ENCODE results near the gene HINFP.
"Not testable (repeated sequence)": the region's sequence is repeated elsewhere in the genome, so short reads cannot be mapped to it uniquely, and the experiment has no call there.

The HINFP gene

DNA sequence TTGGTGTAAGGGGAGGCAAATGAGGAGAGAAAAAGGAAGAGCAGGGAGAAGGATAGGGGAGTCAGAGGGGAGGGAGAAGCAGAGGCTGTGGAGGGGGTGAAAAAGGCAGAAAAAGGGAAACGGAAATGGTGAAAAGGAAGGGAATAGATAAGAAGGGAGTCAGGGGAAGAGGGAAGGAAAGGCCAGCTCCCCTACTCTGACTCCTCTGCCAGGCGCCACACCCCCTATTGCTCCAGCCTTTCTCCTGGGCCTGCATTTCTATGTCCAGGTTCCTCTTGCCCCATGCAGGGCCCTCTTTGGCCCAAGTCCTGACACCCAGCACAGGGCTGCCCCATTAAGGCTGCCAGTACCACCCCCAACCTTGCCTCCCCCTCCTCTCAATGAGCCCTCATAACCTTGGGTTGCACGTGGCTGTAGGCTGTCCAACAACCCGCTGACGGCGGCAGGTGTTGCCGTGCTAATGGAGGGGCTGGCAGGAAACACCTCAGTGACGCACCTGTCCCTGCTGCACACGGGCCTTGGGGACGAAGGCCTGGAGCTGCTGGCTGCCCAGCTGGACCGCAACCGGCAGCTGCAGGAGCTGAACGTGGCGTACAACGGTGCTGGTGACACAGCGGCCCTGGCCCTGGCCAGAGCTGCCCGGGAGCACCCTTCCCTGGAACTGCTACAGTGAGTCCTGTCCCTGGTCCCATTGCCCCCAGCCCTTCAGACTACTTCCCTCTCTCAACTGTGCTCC is 60.5 kb downstream of the HINFP start:
- Histone ChIP-seq H3K9ac (ENCODE audit: low read depth in 1 of 2, low read length in 2 of 2) (no peak overlapping the region), H3K4me3 (ENCODE audit: low read length in 2 of 2) (no peak overlapping the region), H3K27me3 (ENCODE audit: control insufficient read depth in 2 of 2, insufficient read depth in 2 of 2, low read length in 2 of 2) (no peaks in the 10 kb centered on the region), H3K27ac (ENCODE audit: low read depth in 2 of 2, low read length in 2 of 2) (no peak overlapping the region), H3K4me1 (ENCODE audit: control insufficient read depth in 2 of 2, insufficient read depth in 2 of 2, low read length in 2 of 2) (peaks cover 5 to 7% of the 10 kb centered on the region in 2 donors), H3K36me3 (ENCODE audit: control insufficient read depth in 2 of 2, insufficient read depth in 2 of 2, low read length in 2 of 2) (peaks cover 7 to 14% of the 10 kb centered on the region in 2 donors), H3K9me3 (ENCODE audit: control insufficient read depth in 2 of 2, low read length in 2 of 2) (no peaks in the 10 kb centered on the region)

DNA sequence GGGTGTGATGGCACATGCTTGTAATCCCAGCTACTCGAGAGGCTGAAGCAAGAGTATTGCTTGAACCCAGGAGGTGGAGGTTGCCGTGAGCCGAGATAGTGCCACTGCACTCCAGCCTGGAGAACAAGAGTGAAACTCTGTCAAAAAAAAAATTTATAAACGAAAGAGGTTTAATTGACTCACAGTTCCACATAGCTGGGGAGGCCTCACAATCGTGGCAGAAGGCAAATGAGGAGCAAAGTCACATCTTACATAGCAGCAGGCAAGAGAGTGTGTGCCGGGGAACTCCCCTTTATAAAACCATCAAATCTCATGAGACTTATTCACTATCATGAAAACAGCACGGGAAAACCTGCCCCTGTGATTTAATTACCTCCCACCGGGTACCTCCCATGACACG is 63.0 kb downstream of the HINFP start:
- not testable (repeated sequence) for H3K9ac ChIP-seq (ENCODE audit: low read depth in 1 of 2, low read length in 2 of 2); H3K4me3 ChIP-seq (ENCODE audit: low read length in 2 of 2); H3K27ac ChIP-seq (ENCODE audit: low read depth in 2 of 2, low read length in 2 of 2); H3K9me3 ChIP-seq (ENCODE audit: control insufficient read depth in 2 of 2, low read length in 2 of 2); H3K27me3 ChIP-seq (ENCODE audit: control insufficient read depth in 2 of 2, insufficient read depth in 2 of 2, low read length in 2 of 2)
- peaks cover 7 to 14% of the 10 kb centered on the region in 2 donors for H3K36me3 ChIP-seq (ENCODE audit: control insufficient read depth in 2 of 2, insufficient read depth in 2 of 2, low read length in 2 of 2)
- peaks cover 16 to 19% of the 10 kb centered on the region in 2 donors for H3K4me1 ChIP-seq (ENCODE audit: control insufficient read depth in 2 of 2, insufficient read depth in 2 of 2, low read length in 2 of 2)
